ENCODE measurements around the gene OSBPL10.

DNA sequence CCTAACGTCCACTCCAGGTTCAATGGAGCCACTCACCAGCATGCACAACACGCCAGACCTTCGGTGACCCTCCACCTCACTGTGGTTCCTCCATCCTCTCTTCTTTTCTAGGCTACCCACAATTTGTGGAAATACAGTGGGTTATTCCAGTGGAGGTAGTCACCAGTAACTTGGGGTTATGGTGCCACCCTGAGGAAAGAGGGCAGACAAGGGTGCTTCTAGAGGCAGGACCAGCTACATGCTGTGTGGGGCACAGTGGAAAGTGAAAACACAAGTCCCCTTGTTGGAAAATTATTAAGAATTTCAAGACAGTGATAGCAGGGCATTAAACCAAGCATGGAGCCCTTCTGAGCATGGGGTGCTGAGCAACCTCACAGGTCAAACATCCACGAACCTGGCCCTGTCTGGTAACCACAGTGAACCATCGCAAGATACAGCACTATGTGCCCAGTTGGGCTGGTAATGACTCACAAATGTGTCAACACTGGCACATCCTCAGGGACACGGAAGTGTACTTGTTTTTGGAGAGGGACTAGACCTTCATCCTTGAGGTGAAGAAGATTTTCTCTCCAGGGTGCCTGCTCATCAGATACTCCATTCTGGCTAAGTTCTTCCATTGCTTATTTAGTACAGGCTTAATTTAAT is 281.6 kb downstream of the OSBPL10 start:
- TF ChIP-seq POLR2A (IDR thresholded peaks at IDR 0.05; ENCODE audit: low read depth, low read length) (no peak), POLR2AphosphoS5 (IDR thresholded peaks at IDR 0.05; ENCODE audit: low read depth, low read length) (no peak), TAF1 (IDR thresholded peaks at IDR 0.05; ENCODE audit: low read depth, low read length) (no peak), PAX5 (IDR thresholded peaks at IDR 0.05; ENCODE audit: insufficient read depth, low read length, severe bottlenecking) (no peak), SPI1 (IDR thresholded peaks at IDR 0.05; ENCODE audit: low read depth, low read length) (no peak)
